Measurements from ENCODE around the gene LRRC27. TPM values are rescaled to one million over a fixed set of nuclear protein-coding genes. Genes with fewer than 3 reads are reported as not detected.
"Not testable (repeated sequence)": the region's sequence is repeated elsewhere in the genome, so short reads cannot be mapped to it uniquely, and the experiment has no call there.

LRRC27 gene
- total and polyA plus RNA-seq, 2 experiments from 2014 or later = 7.5 to 9.6 TPM

GRCh38 chr10:132293201-132293812 is 38.7 kb upstream of the LRRC27 start:
- no peak for DNase-seq
- H3K4me2 ChIP-seq (ENCODE audit: unreplicated experiment) = no peak overlapping the region
- H3K27ac ChIP-seq = no peak overlapping the region
- H2AFZ ChIP-seq = no peak overlapping the region
- H3K9ac ChIP-seq = no peak overlapping the region
- no peaks in the 10 kb centered on the region for H3K36me3 ChIP-seq (ENCODE audit: low read depth)
- in situ Hi-C loops (cut with MboI) = no loop called here
- no peaks in the 10 kb centered on the region for H3K9me2 ChIP-seq (ENCODE audit: insufficient read depth)
- no peaks in the 10 kb centered on the region for H3K79me2 ChIP-seq (ENCODE audit: insufficient read depth)
- H4K20me1 ChIP-seq (ENCODE audit: insufficient read depth) = no peaks in the 10 kb centered on the region; the same call in 1 of the 2 replicates
- TF ChIP-seq EZH2 (IDR thresholded peaks at IDR 0.05; ENCODE audit: insufficient read depth, poor library complexity, severe bottlenecking) = no peak
- TF ChIP-seq EZH2phosphoT487 (IDR thresholded peaks at IDR 0.05; ENCODE audit: insufficient read depth, low read depth) = no peak
- peaks cover 9% of the 10 kb centered on the region for H3K9me3 ChIP-seq (ENCODE audit: low read depth)
- H3K4me3 ChIP-seq = no peak overlapping the region
- no peaks in the 10 kb centered on the region for H3K4me1 ChIP-seq (ENCODE audit: insufficient read depth)
- H3F3A ChIP-seq (ENCODE audit: insufficient read depth) = no peaks in the 10 kb centered on the region
- H3K27me3 ChIP-seq (replicated peaks; ENCODE audit: insufficient read depth) = peaks cover 1% of the 10 kb centered on the region; the same call in 1 of the 2 replicates
- whole genome bisulfite sequencing, 2 experiments (ENCODE audit: low coverage in 1 of 2, low lambda C conversion rate in 2 of 2, missing lambda C conversion rate in 2 of 2) = 50 to 55% methylated on average over 12 to 14 of the region's 16 CpGs

GRCh38 chr10:132293813-132294520 is 38.0 kb upstream of the LRRC27 start:
- TF ChIP-seq EZH2 (IDR thresholded peaks at IDR 0.05; ENCODE audit: insufficient read depth, poor library complexity, severe bottlenecking) (no peak), EZH2phosphoT487 (IDR thresholded peaks at IDR 0.05; ENCODE audit: insufficient read depth, low read depth) (no peak)
- no peak for DNase-seq

GRCh38 chr10:132294561-132295318 is 37.3 kb upstream of the LRRC27 start:
- TF ChIP-seq EZH2phosphoT487 (IDR thresholded peaks at IDR 0.05; ENCODE audit: insufficient read depth, low read depth) = no peak
- TF ChIP-seq EZH2 (IDR thresholded peaks at IDR 0.05; ENCODE audit: insufficient read depth, poor library complexity, severe bottlenecking) = no peak
- H3K9me3 ChIP-seq (ENCODE audit: low read depth) = no peaks in the 10 kb centered on the region
- no peaks in the 10 kb centered on the region for H3K4me1 ChIP-seq (ENCODE audit: insufficient read depth)
- no peak for DNase-seq
- H3K79me2 ChIP-seq (ENCODE audit: insufficient read depth) = no peaks in the 10 kb centered on the region
- H3K27me3 ChIP-seq (replicated peaks; ENCODE audit: insufficient read depth) = no peaks in the 10 kb centered on the region
- no peak overlapping the region for H3K4me2 ChIP-seq (ENCODE audit: unreplicated experiment)
- no peak overlapping the region for H3K9ac ChIP-seq
- 77% methylated on average over 23 of the region's 23 CpGs for WGBS, 2 experiments (ENCODE audit: low coverage in 1 of 2, low lambda C conversion rate in 2 of 2, missing lambda C conversion rate in 2 of 2)
- no peaks in the 10 kb centered on the region for H3K36me3 ChIP-seq (ENCODE audit: low read depth)
- H3K9me2 ChIP-seq (ENCODE audit: insufficient read depth) = no peaks in the 10 kb centered on the region
- no peaks in the 10 kb centered on the region for H4K20me1 ChIP-seq (ENCODE audit: insufficient read depth)
- H2AFZ ChIP-seq = no peak overlapping the region
- H3K4me3 ChIP-seq = no peak overlapping the region
- in situ Hi-C loops (cut with MboI) = no loop called here
- no peak overlapping the region for H3K27ac ChIP-seq
- no peaks in the 10 kb centered on the region for H3F3A ChIP-seq (ENCODE audit: insufficient read depth)

More at GRCh38 chr10:132293813-132294520, 38.0 kb upstream of the LRRC27 start:
- H3K4me2 ChIP-seq (ENCODE audit: unreplicated experiment) = no peak overlapping the region
- H3F3A ChIP-seq (ENCODE audit: insufficient read depth) = no peaks in the 10 kb centered on the region
- H3K79me2 ChIP-seq (ENCODE audit: insufficient read depth) = no peaks in the 10 kb centered on the region
- H3K36me3 ChIP-seq (ENCODE audit: low read depth) = no peaks in the 10 kb centered on the region
- H3K9me2 ChIP-seq (ENCODE audit: insufficient read depth) = no peaks in the 10 kb centered on the region
- in situ Hi-C loops (cut with MboI) = no loop called here
- H3K4me3 ChIP-seq = no peak overlapping the region
- 70 to 79% methylated on average over 20 to 25 of the region's 25 CpGs for WGBS, 2 experiments (ENCODE audit: low coverage in 1 of 2, low lambda C conversion rate in 2 of 2, missing lambda C conversion rate in 2 of 2)
- no peaks in the 10 kb centered on the region for H4K20me1 ChIP-seq (ENCODE audit: insufficient read depth)
- H2AFZ ChIP-seq = no peak overlapping the region
- H3K9ac ChIP-seq = no peak overlapping the region
- H3K9me3 ChIP-seq (ENCODE audit: low read depth) = peaks cover 2% of the 10 kb centered on the region
- H3K4me1 ChIP-seq (ENCODE audit: insufficient read depth) = no peaks in the 10 kb centered on the region
- no peaks in the 10 kb centered on the region; the same call in 1 of the 2 replicates for H3K27me3 ChIP-seq (replicated peaks; ENCODE audit: insufficient read depth)
- no peak overlapping the region for H3K27ac ChIP-seq

GRCh38 chr10:132295481-132295880 is 36.5 kb upstream of the LRRC27 start:
- H3K4me3 ChIP-seq; H3K27me3 ChIP-seq (replicated peaks; ENCODE audit: insufficient read depth); H3K27ac ChIP-seq; H2AFZ ChIP-seq; H3K4me2 ChIP-seq (ENCODE audit: unreplicated experiment); H3K9ac ChIP-seq; H4K20me1 ChIP-seq (ENCODE audit: insufficient read depth); H3F3A ChIP-seq (ENCODE audit: insufficient read depth); in situ Hi-C loops (cut with MboI); H3K79me2 ChIP-seq (ENCODE audit: insufficient read depth); H3K36me3 ChIP-seq (ENCODE audit: low read depth); H3K4me1 ChIP-seq (ENCODE audit: insufficient read depth); DNase-seq; H3K9me2 ChIP-seq (ENCODE audit: insufficient read depth); H3K9me3 ChIP-seq (ENCODE audit: low read depth): not testable (repeated sequence)
- WGBS, 2 experiments (ENCODE audit: low coverage in 1 of 2, low lambda C conversion rate in 2 of 2, missing lambda C conversion rate in 2 of 2) = 94 to 95% methylated on average over 23 of the region's 23 CpGs
